ENCODE results near the gene GRIFIN.
"Not testable (repeated sequence)": the region's sequence is repeated elsewhere in the genome, so short reads cannot be mapped to it uniquely, and the experiment has no call there.

GRIFIN gene

GRCh38 chr7:2478399-2478785 lies 2.2 kb upstream of the GRIFIN start:
- DNase-seq (ENCODE audit: low read depth, low spot score), result no peak

- DNase-seq (ENCODE audit: low read depth, low spot score), result peak; percentile 8
These were observed 1.5 kb upstream of the GRIFIN start for GRCh38 chr7:2477447-2478398.

GRCh38 chr7:2476776-2477446 lies 713 bp upstream of the GRIFIN start:
- no peak for DNase-seq (ENCODE audit: low read depth, low spot score)

GRCh38 chr7:2475678-2476015 lies 551 bp downstream of the GRIFIN start:
- DNase-seq (ENCODE audit: low read depth, low spot score), result no peak

GRCh38 chr7:2474813-2475677 lies 1.2 kb downstream of the GRIFIN start:
- no peak for DNase-seq (ENCODE audit: low read depth, low spot score)

- DNase-seq (ENCODE audit: low read depth, low spot score), result no peak
These were observed 2.0 kb downstream of the GRIFIN start for GRCh38 chr7:2474224-2474623.

- no peak for DNase-seq (ENCODE audit: low read depth, low spot score)
These were observed 2.6 kb downstream of the GRIFIN start for GRCh38 chr7:2473496-2474180.

- DNase-seq (ENCODE audit: low read depth, low spot score), result no peak
These were observed 3.5 kb downstream of the GRIFIN start for GRCh38 chr7:2472739-2473138.

GRCh38 chr7:2471396-2471795 lies 4.8 kb downstream of the GRIFIN start:
- no peak for DNase-seq (ENCODE audit: low read depth, low spot score)

- DNase-seq (ENCODE audit: low read depth, low spot score), result no peak
These were observed 5.2 kb downstream of the GRIFIN start for GRCh38 chr7:2471022-2471329.

- DNase-seq (ENCODE audit: low read depth, low spot score), result no peak
These were observed 5.8 kb downstream of the GRIFIN start for GRCh38 chr7:2470204-2471021.

GRCh38 chr7:2469460-2470203 lies 6.6 kb downstream of the GRIFIN start:
- not testable (repeated sequence) for DNase-seq (ENCODE audit: low read depth, low spot score)

GRCh38 chr7:2468227-2468626 lies 8.0 kb downstream of the GRIFIN start:
- DNase-seq (ENCODE audit: low read depth, low spot score), result no peak

GRCh38 chr7:2466675-2467074 lies 9.5 kb downstream of the GRIFIN start:
- no peak for DNase-seq (ENCODE audit: low read depth, low spot score)

GRCh38 chr7:2465928-2466327 lies 10.3 kb downstream of the GRIFIN start:
- DNase-seq (ENCODE audit: low read depth, low spot score), result no peak

- no peak for DNase-seq (ENCODE audit: low read depth, low spot score)
These were observed 13.5 kb downstream of the GRIFIN start for GRCh38 chr7:2462731-2463130.

GRCh38 chr7:2461268-2462026 lies 14.8 kb downstream of the GRIFIN start:
- no peak for DNase-seq (ENCODE audit: low read depth, low spot score)

- no peak for DNase-seq (ENCODE audit: low read depth, low spot score)
These were observed 15.6 kb downstream of the GRIFIN start for GRCh38 chr7:2460641-2461040.

GRCh38 chr7:2460188-2460587 lies 16.0 kb downstream of the GRIFIN start:
- DNase-seq (ENCODE audit: low read depth, low spot score), result no peak

All from activated naive CD8-positive, alpha-beta T cell treated with anti-CD3 and anti-CD28 coated beads, Interleukin-2, amount 50 U/mL, for 16 hours (primary cell).